SK-N-SH (cell line): Measurements from ENCODE around the gene ARHGEF40. TPM values are rescaled to one million over a fixed set of nuclear protein-coding genes. Genes with fewer than 3 reads are reported as not detected.

Experiments
- CTCF ChIA-PET: fragments of 300-600, 350-600 bp; formaldehyde crosslinking; extraction: SDS; loops from one replicate; lab custom pipeline; 2021; lab: Yijun Ruan, JAX
- POLR2A ChIA-PET: fragments of 350-600 bp; sonication (Branson Sonifier 250); formaldehyde crosslinking; extraction: SDS; loops from one replicate; lab custom pipeline; 2020; ENCODE audit warnings: antibody characterized with exemption, inconsistent platforms; lab: Yijun Ruan, JAX
- DNase-seq: peaks from one replicate; pipeline ENCODE4 v3.0.0; 2012
- H2AFZ ChIP-seq: fragments of 200-600 bp; sonication (generic); 2 replicates; pipeline ENCODE4 v1.8.1; 2016; ENCODE audit warnings: antibody characterized with exemption, mild to moderate bottlenecking, low read depth
- H3F3A ChIP-seq: fragments of 200-600 bp; sonication (generic); replicated peaks from 2 replicates; pipeline ENCODE3; 2016; ENCODE audit warnings: antibody characterized with exemption, mild to moderate bottlenecking; ENCODE audit not compliant: insufficient read depth
- H3K27ac ChIP-seq, 2 experiments: fragments of 200-500 bp in 1 of 2; fragments of 200-600 bp in 1 of 2; sonication (Bioruptor generic) in 1 of 2; sonication (generic), shearing (Covaris generic) in 1 of 2; 2 replicates each; pipeline versions ENCODE4 v1.5.1 to v1.6.1; 2014 to 2016; ENCODE audit warnings: low read depth in 2 of 2, inconsistent platforms in 1 of 2, low read length in 1 of 2, mild to moderate bottlenecking in 1 of 2, mixed read lengths in 1 of 2
- H3K27me3 ChIP-seq: fragments of 200-600 bp; sonication (generic), shearing (Covaris generic); 2 replicates; pipeline ENCODE4 v1.6.1; 2016; ENCODE audit warnings: mixed run types; ENCODE audit not compliant: insufficient read depth
- H3K36me3 ChIP-seq, 2 experiments: fragments of 200-500 bp in 1 of 2; fragments of 200-600 bp in 1 of 2; sonication (Bioruptor generic) in 1 of 2; sonication (generic) in 1 of 2; replicated peaks in 1 of 2; 2 replicates each; pipeline versions ENCODE3 to v1.5.1; 2014 to 2016; ENCODE audit warnings: low read length in 1 of 2, mild to moderate bottlenecking in 1 of 2; ENCODE audit not compliant: insufficient read depth in 2 of 2, control insufficient read depth in 1 of 2
- H3K4me1 ChIP-seq, 2 experiments: fragments of 200-500 bp in 1 of 2; fragments of 200-600 bp in 1 of 2; sonication (Bioruptor generic) in 1 of 2; sonication (generic), shearing (Covaris generic) in 1 of 2; 2 replicates each; pipeline versions ENCODE4 v1.5.1 to v1.6.1; 2014 to 2016; ENCODE audit warnings: low read depth in 1 of 2, low read length in 1 of 2, mixed run types in 1 of 2; ENCODE audit not compliant: insufficient read depth in 2 of 2, control insufficient read depth in 1 of 2
- H3K4me2 ChIP-seq: fragments of 200-600 bp; sonication (generic), shearing (Covaris generic); 2 replicates; pipeline ENCODE4 v1.6.1; 2017; ENCODE audit warnings: mixed run types
- H3K4me3 ChIP-seq, 2 experiments: fragments of 200-500 bp in 1 of 2; fragments of 200-600 bp in 1 of 2; sonication (Bioruptor generic) in 1 of 2; sonication (generic), shearing (Covaris generic) in 1 of 2; 2 replicates each; pipeline versions ENCODE4 v1.5.1 to v1.8.1; 2014 to 2016; ENCODE audit warnings: low read depth in 2 of 2, inconsistent platforms in 1 of 2, low read length in 1 of 2, mild to moderate bottlenecking in 1 of 2, mixed read lengths in 1 of 2, moderate library complexity in 1 of 2
- H3K79me2 ChIP-seq: fragments of 200-600 bp; sonication (generic); 2 replicates; pipeline ENCODE4 v1.8.1; 2017; ENCODE audit warnings: mild to moderate bottlenecking; ENCODE audit not compliant: insufficient read depth
- H3K9ac ChIP-seq: fragments of 200-600 bp; sonication (generic); 2 replicates; pipeline ENCODE4 v1.6.1; 2017; ENCODE audit warnings: mixed run types
- H3K9me2 ChIP-seq: fragments of 200-600 bp; sonication (generic); 2 replicates; pipeline ENCODE4 v1.6.1; 2017; ENCODE audit warnings: mixed run types
- H3K9me3 ChIP-seq: fragments of 200-600 bp; sonication (generic); 2 replicates; pipeline ENCODE4 v1.6.1; 2017; ENCODE audit warnings: mixed run types, mild to moderate bottlenecking, moderate library complexity
- H4K20me1 ChIP-seq: fragments of 200-600 bp; sonication (generic); 2 replicates; pipeline ENCODE4 v1.6.1; 2017; ENCODE audit warnings: mild to moderate bottlenecking, mixed run types; ENCODE audit not compliant: insufficient read depth
- ELF1 ChIP-seq: IDR thresholded peaks from 2 replicates; pipeline ENCODE4 v1.4.0; 2012
- EZH2phosphoT487 ChIP-seq: fragments of 200-600 bp; sonication (generic); IDR thresholded peaks from 2 replicates; pipeline ENCODE4 v1.6.1; 2017; ENCODE audit warnings: low read depth, mixed run types, mild to moderate bottlenecking, antibody characterized with exemption, moderate library complexity, borderline replicate concordance
- FOSL2 ChIP-seq: IDR thresholded peaks from 2 replicates; pipeline ENCODE4 v1.4.0; 2012; ENCODE audit warnings: low read depth, mild to moderate bottlenecking, moderate library complexity, borderline replicate concordance
- GABPA ChIP-seq: IDR thresholded peaks from 2 replicates; pipeline ENCODE4 v1.4.0; 2012; ENCODE audit warnings: low read depth, mild to moderate bottlenecking
- JUND ChIP-seq: IDR thresholded peaks from 2 replicates; pipeline ENCODE4 v1.4.0; 2012
- MEF2A ChIP-seq: IDR thresholded peaks from 2 replicates; pipeline ENCODE4 v1.4.0; 2012; ENCODE audit warnings: low read depth, borderline replicate concordance
- POLR2AphosphoS5 ChIP-seq: IDR thresholded peaks from 2 replicates; pipeline ENCODE4 v1.6.1; 2012; ENCODE audit warnings: low read depth, low read length
- RCOR1 ChIP-seq: fragments of 150-350 bp; IDR thresholded peaks from 2 replicates; pipeline ENCODE4 v1.6.1; 2017; ENCODE audit warnings: antibody characterized with exemption, low read length
- RFX5 ChIP-seq: IDR thresholded peaks from 2 replicates; pipeline ENCODE4 v1.6.1; 2012; ENCODE audit warnings: mild to moderate bottlenecking, improper control_type of control experiment, low read length
- RXRA ChIP-seq: IDR thresholded peaks from 2 replicates; pipeline ENCODE4 v1.4.0; 2012; ENCODE audit warnings: low read depth, mild to moderate bottlenecking, borderline replicate concordance
- SIN3A ChIP-seq: IDR thresholded peaks from 2 replicates; pipeline ENCODE4 v1.6.1; 2012; ENCODE audit warnings: low read depth, mild to moderate bottlenecking, low read length, moderate library complexity, borderline replicate concordance
- TAF1 ChIP-seq: IDR thresholded peaks from 2 replicates; pipeline ENCODE4 v1.6.1; 2012; ENCODE audit warnings: low read depth, mild to moderate bottlenecking, low read length, moderate library complexity, borderline replicate concordance
- TEAD4 ChIP-seq: IDR thresholded peaks from 2 replicates; pipeline ENCODE4 v1.4.0; 2012; ENCODE audit warnings: mild to moderate bottlenecking, borderline replicate concordance; ENCODE audit not compliant: insufficient read depth
- USF1 ChIP-seq: IDR thresholded peaks from 2 replicates; pipeline ENCODE4 v1.4.0; 2012; ENCODE audit warnings: low read depth, borderline replicate concordance
- USF2 ChIP-seq: fragments of 150-350 bp; IDR thresholded peaks from 2 replicates; pipeline ENCODE4 v1.6.1; 2017; ENCODE audit warnings: antibody characterized with exemption, low read length, low read depth, borderline replicate concordance
- WGBS: methylation state at CpG from one replicate; pipeline ENCODE4 v1.1.6; 2017; ENCODE audit warnings: low lambda C conversion rate; 5-methylcytosine and 5-hydroxymethylcytosine counted together
- polyA plus RNA-seq, 3 experiments: library from polyadenylated mRNA; depleted of rRNA; stranded (reverse); fragments of >200 nt; gene quantifications; 2 replicates each; pipeline ENCODE4 v1.2.3, GENCODE V29; 2012
- TF ChIP-seq, protein P1 (sequence below): IDR thresholded peaks from 2 replicates; pipeline ENCODE4 v1.4.0; 2012; ENCODE audit warnings: low read depth
- TF ChIP-seq, protein P2 (sequence below): IDR thresholded peaks from 2 replicates; pipeline ENCODE4 v1.4.0; 2012; ENCODE audit warnings: low read depth, borderline replicate concordance
- TF ChIP-seq, protein P3 (sequence below): IDR thresholded peaks from 2 replicates; pipeline ENCODE4 v1.6.1; 2012; ENCODE audit warnings: mild to moderate bottlenecking, low read depth, low read length, moderate library complexity

ARHGEF40 gene
- polyA plus RNA-seq, 1 of the 3 experiments (the other 2 are of a cell fraction): 58.8 TPM

GRCh38 chr14:21083565-21084325, 13.6 kb downstream of the ARHGEF40 start:
- Histone ChIP-seq H3K4me1 (peaks cover 9 to 24% of the 10 kb centered on the region in 2 experiments; a peak in 3 of 4 replicates), H3K36me3 (peaks cover 67 to 82% of the 10 kb centered on the region in 2 experiments), H3K9me2 (no peaks in the 10 kb centered on the region), H3K4me2 (no peak overlapping the region), H3K79me2 (peaks cover 5% of the 10 kb centered on the region; the same call in 1 of the 2 replicates), H3K9ac (no peak overlapping the region), H3K27me3 (no peaks in the 10 kb centered on the region), H3F3A (peaks cover 37% of the 10 kb centered on the region), H3K9me3 (no peaks in the 10 kb centered on the region), H3K4me3 (no peak overlapping the region), H4K20me1 (no peaks in the 10 kb centered on the region), H3K27ac (peak overlapping the region in 1 of 2 experiments; percentile 6; a peak in 1 of 4 replicates), H2AFZ (no peak overlapping the region)
- CTCF ChIA-PET: interaction anchor here (0.7 to 8.6 kb wide), 7 partner anchors 11 to 69 kb away, joined by 3 to 68 read pairs (median 10); partner anchors contain the start of genes ARHGEF40 and ZNF219
- 99% methylated on average over 3 of the region's 11 CpGs for WGBS
- peak; percentile 16 for DNase-seq
- TF ChIP-seq USF1: no peak
- TF ChIP-seq USF2: no peak
- no peak for TF ChIP-seq EZH2phosphoT487
- TF ChIP-seq FOSL2: no peak
- TF ChIP-seq ELF1: no peak
- no peak for TF ChIP-seq SIN3A
- no peak for TF ChIP-seq POLR2AphosphoS5
- TF ChIP-seq RFX5: no peak
- POLR2A ChIA-PET: interaction anchor here (1.2 to 1.7 kb wide), 2 partner anchors 13 kb away, joined by 4 to 11 read pairs; no protein-coding TSS in a partner anchor

- Histone ChIP-seq H3K79me2 (peaks cover 5% of the 10 kb centered on the region; the same call in 1 of the 2 replicates), H3K4me2 (no peak overlapping the region; the same call in 1 of the 2 replicates), H3K4me3 (no peak overlapping the region), H3F3A (peaks cover 42% of the 10 kb centered on the region), H3K9me3 (no peaks in the 10 kb centered on the region), H3K36me3 (peaks cover 63 to 80% of the 10 kb centered on the region in 2 experiments), H3K4me1 (peaks cover 9 to 24% of the 10 kb centered on the region in 2 experiments; a peak in 3 of 4 replicates), H3K27ac (peak overlapping the region in 1 of 2 experiments; percentile 89; a peak in 2 of 4 replicates), H2AFZ (no peak overlapping the region), H3K9me2 (no peaks in the 10 kb centered on the region), H4K20me1 (no peaks in the 10 kb centered on the region), H3K27me3 (no peaks in the 10 kb centered on the region), H3K9ac (no peak overlapping the region)
- peak; percentile 7 for DNase-seq
- ChIA-PET CTCF (interaction anchor here (1.2 to 8.6 kb wide), 5 partner anchors 11 to 70 kb away, joined by 7 to 68 read pairs (median 12); partner anchors contain the start of genes ARHGEF40 and ZNF219), POLR2A (interaction anchor here (1.2 to 1.7 kb wide), 2 partner anchors 13 kb away, joined by 4 to 11 read pairs; no protein-coding TSS in a partner anchor)
- WGBS: 96% methylated on average over 2 of the region's 2 CpGs
- no peak for TF ChIP-seq GABPA
- TF ChIP-seq RCOR1: no peak
- TF ChIP-seq, protein P1, sequence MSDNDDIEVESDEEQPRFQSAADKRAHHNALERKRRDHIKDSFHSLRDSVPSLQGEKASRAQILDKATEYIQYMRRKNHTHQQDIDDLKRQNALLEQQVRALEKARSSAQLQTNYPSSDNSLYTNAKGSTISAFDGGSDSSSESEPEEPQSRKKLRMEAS: no peak
- TF ChIP-seq RXRA: no peak
- TF ChIP-seq TAF1: no peak
- no peak for TF ChIP-seq JUND
- TF ChIP-seq, protein P2, sequence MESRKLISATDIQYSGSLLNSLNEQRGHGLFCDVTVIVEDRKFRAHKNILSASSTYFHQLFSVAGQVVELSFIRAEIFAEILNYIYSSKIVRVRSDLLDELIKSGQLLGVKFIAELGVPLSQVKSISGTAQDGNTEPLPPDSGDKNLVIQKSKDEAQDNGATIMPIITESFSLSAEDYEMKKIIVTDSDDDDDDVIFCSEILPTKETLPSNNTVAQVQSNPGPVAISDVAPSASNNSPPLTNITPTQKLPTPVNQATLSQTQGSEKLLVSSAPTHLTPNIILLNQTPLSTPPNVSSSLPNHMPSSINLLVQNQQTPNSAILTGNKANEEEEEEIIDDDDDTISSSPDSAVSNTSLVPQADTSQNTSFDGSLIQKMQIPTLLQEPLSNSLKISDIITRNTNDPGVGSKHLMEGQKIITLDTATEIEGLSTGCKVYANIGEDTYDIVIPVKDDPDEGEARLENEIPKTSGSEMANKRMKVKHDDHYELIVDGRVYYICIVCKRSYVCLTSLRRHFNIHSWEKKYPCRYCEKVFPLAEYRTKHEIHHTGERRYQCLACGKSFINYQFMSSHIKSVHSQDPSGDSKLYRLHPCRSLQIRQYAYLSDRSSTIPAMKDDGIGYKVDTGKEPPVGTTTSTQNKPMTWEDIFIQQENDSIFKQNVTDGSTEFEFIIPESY: no peak
- TF ChIP-seq TEAD4: no peak
- TF ChIP-seq, protein P3, sequence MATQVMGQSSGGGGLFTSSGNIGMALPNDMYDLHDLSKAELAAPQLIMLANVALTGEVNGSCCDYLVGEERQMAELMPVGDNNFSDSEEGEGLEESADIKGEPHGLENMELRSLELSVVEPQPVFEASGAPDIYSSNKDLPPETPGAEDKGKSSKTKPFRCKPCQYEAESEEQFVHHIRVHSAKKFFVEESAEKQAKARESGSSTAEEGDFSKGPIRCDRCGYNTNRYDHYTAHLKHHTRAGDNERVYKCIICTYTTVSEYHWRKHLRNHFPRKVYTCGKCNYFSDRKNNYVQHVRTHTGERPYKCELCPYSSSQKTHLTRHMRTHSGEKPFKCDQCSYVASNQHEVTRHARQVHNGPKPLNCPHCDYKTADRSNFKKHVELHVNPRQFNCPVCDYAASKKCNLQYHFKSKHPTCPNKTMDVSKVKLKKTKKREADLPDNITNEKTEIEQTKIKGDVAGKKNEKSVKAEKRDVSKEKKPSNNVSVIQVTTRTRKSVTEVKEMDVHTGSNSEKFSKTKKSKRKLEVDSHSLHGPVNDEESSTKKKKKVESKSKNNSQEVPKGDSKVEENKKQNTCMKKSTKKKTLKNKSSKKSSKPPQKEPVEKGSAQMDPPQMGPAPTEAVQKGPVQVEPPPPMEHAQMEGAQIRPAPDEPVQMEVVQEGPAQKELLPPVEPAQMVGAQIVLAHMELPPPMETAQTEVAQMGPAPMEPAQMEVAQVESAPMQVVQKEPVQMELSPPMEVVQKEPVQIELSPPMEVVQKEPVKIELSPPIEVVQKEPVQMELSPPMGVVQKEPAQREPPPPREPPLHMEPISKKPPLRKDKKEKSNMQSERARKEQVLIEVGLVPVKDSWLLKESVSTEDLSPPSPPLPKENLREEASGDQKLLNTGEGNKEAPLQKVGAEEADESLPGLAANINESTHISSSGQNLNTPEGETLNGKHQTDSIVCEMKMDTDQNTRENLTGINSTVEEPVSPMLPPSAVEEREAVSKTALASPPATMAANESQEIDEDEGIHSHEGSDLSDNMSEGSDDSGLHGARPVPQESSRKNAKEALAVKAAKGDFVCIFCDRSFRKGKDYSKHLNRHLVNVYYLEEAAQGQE: no peak
- TF ChIP-seq MEF2A: no peak
- no peak for TF ChIP-seq SIN3A
- TF ChIP-seq FOSL2: no peak
Observed at GRCh38 chr14:21084396-21084795, 14.3 kb downstream of the ARHGEF40 start.
